Measurements from ENCODE around the gene NUDT14.

Gene NUDT14

DNA sequence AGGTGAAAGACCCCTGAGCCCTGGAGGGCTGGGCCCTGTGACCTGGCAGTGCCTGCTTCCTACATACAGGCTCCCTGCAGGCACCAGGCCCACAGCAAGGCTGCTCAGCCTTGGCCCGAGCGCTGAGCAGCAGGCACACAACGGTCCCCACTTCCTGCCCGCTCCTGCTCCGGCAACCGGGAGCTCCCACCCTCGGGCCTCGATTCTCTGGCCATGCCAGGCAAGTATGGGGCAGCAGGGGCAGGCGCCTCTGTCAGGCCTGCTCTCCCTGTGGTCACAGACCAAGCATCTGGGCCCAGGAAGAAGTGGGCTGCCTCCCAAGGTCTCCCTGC is 30.6 kb upstream of the NUDT14 start:
- no peak for DNase-seq

DNA sequence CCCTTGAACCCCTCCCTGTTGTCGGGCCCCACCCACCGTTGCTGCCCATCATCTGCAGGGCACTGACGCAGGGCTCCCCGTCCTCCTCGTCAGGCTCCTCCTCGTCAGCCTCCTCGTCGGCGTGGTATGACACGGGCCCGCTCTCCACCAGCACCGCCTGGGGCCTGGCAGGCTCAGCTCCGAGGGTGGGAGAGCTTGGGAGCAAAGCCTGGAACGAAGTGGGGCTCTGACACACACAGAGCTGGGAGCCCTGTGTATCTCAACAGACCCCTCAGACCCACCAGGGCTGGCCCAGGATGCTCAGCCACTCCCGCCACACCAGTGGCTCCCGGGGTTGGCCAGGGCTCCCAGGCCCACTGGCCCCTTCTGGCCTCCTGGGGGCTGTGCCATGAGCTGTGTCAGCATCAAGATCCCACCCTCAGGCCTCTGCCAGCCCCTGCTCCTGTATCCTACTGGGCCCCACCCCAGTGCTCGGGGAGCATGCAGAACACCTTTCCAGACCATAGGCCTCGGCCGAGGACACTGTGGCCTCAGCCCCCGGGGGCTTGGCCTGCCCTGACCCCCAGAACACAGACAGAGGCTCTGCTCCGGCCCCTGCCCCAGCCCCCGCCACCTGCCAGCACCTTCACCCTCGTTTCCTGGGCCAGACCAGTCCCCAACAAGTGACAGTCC is 30.1 kb upstream of the NUDT14 start:
- no peak for DNase-seq

DNA sequence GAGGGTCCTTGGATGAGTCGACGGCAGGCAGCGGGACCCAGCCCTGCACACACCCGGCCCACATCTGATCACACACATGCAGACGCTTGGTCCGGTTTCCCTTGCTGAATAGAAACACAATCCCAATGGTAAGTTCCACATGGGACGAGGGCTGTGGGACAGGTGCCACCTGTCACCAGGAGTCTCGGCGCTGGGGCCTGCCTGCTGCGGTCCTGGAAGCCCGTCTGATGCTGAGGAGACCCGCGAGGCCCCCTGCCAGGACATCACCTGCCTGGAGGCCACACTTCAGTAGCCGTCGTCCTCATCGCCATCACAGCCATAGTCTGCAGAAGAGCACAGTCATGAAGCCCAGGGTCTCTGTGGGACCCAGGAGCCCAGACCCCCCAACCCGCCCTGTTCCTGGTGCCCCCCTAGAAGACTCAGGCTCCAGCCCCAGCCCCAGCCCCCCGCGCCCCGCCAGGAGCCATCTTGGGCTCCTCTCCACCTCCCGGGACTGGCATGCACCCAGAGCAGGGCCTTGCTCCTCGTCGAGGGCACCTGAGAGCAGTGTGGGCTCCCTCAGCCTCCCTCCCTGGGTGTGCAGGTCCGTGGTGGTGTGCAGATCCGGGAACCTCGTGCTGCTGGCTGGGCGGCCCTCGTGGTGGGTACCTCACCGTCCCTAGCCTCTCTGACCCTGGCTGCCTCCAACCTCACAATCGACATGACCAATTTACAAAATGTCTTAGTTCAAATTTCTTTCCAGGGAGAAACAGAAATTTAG is 29.3 kb upstream of the NUDT14 start:
- DNase-seq, result no peak

DNA sequence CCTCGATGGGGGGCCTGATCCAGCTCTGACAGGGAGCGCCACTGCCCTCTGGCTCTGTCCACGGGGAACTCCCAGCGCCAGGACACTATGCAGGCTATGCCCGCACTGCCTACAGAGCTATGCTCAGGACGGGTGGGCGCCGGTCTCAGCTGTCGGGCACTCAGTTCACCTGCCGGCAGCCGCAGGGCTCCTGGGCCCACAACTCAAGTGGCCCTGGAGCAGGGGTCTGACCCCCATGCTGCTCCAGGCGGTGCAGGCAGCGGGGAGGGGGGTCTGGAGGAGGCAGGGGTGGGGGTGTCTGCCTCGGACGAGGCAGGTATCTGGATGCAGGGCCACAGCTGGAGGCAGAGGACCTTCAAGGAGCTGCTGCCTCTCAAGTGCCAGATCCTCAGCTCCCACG is 28.5 kb upstream of the NUDT14 start:
- no peak for DNase-seq

DNA sequence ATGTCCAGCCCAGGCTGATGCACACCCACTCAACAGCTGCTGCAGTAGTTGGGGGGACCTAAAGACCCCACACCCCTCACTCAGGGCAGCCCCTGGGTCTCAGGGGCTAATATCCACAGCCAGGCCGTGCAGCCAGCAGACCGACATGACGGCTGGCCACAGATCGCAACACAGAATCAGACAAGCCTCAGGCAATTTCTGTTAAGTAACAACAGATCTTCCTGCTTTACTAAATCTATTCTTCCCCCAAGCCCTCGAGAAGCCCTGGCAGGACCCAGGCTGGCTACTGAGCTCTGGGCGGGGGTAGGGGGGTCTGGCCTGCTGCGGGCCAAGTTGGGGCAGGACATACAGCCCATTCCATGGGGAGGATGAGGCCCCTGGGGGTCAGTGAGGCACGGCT is 28.0 kb upstream of the NUDT14 start:
- DNase-seq, result no peak

DNA sequence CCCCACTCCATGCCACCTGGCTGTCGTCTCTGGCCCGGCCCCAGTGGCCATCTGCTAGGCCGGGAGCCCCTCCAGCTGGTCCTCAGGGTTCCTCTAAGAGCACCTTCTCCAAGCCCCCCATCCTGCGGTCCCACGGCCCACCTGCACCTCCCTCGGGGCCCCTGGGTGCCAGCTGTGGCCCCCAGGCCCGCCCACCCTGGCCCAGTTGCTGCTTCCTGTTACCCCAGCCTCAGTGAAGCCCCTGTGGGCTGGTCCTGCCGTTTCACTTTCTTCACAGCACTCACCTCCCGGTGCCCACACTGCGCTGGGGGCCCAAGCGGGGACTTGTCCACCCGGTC is 27.6 kb upstream of the NUDT14 start:
- DNase-seq, result no peak

DNA sequence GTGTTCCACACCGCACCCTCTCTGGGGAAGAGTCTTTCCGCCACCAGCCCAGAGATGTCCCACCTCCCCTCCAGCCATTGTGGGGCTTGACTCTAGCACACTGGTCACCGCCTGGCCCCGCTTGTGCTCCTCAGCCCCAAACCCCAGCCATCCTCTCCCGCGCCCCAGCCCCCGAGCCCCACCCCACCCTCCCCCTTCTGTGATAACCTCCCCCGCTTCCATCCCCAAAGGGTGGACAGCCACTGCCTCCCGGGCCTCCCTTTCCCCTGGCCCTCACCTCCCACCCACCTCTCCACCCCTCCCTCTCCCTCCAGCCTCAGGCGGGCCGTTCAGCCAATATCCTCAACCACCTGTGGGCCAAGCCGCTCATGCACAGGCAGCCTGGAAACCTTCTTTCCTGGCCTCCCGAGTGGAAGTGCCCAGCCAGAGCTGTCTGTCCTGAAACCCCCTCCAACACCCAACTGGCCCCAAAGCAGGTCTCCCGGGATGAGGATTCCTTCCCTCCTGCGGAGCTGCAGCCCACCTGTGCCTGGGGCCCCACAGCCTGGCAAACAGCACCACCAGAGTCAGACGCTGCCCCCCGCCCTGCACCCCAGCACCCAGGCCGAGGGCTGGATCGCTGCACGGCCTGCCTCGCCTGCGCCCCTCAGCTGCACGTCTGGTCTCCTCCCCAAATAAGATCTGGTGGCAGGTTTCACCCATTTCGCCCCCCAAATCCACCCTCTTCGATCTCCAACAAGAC is 27.1 kb upstream of the NUDT14 start:
- no peak for DNase-seq

DNA sequence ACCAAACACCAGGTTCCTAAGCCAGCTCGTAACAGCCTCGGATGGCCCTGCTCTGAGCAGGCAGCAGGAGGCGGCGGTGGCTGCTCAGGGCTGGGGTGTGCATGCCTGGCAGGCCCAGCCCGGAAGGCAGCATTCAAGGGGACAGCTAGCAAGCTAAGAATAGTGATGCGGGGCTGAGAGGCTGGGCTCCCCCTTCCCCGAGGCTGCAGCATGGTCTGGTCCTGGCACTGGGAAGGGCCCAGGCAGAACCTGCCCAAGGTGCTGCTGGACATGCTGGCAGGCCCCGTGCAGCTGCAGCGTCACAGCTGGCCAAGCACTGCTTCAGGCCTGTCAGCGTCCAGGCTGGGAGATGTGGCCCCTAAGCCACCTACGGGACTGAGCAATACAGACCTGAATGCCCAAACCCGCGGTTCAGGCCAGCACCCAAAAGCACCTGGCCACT is 26.4 kb upstream of the NUDT14 start:
- no peak for DNase-seq

DNA sequence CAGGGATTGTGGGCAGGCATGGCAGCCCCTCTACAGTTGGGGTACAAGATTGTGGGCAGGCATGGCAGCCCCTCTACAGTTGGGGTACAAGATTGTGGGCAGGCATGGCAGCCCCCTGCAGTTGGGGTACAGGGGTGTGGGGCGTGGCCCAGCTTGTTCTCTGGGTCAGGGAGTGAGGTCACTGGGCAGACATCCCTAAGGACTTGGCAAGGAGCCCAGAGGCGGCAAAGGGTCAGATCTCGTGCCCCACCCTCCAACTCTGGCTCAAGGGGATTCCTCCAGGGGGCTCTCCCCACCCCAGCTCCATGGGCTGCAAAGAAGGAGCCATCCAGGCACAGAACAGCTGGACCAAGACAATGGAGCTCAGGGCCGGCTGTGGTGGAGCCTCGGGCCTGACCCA is 25.8 kb upstream of the NUDT14 start:
- no peak for DNase-seq

DNA sequence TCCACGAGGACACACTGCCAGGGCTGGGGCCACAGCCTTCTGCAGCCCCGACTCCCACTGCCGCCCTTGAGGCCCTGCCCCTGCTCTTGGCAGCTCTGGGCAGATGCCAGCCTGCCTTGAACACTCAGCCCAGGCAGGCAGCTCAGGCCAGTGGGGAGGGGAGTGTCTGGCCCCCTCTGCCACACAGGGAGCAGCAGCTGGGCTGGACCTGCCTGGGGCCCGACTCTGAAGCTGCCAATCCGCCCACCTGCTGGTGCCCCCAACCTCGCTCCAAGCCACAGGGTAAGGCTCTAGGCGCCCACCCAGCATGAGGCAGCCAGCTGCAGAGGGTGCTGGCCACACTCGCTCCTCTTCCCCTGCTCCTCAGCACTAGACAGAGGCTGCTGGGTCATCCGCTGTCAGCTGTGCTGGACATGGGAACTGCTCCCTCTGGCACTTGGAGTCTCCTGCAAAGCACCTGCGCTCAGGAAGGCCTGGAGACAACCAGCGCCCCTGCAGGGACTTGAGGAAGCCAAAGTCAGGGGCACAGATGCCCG is 24.6 kb upstream of the NUDT14 start:
- no peak for DNase-seq

- no peak for DNase-seq
Measured at GRCh38 chr14:105204931-105205672, 24.0 kb upstream of the NUDT14 start.

- DNase-seq, result no peak
Measured at GRCh38 chr14:105204206-105204930, 23.3 kb upstream of the NUDT14 start.

GRCh38 chr14:105203701-105204100 is 22.6 kb upstream of the NUDT14 start:
- no peak for DNase-seq

DNA sequence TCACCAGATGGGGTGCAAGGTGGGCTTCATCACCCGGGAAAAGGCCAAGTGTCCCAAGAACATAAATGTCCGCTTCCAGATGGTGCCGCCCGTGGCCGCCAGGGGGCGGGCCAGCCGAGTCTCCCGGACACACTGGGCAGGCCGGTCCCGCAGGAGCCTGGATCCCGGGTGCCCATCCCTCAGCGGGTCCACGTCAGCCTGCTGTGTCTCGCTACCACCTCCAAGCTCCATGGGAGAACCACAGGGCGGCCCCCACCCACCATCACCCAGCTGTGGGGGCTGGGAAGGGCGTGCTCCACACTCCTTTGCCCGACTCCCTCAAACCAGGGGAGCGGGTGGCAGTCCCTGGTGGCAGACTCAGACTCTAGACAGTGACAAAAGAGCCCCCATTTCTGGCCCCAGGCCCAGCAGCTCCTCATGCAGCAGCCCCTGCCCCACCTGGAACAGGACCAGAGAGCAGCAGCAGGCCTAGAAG is 22.0 kb upstream of the NUDT14 start:
- DNase-seq, result peak; percentile 64 to 89 (median 78)

- peak; percentile 87 to 92 (median 88) for DNase-seq
Measured at GRCh38 chr14:105201925-105202513, 20.9 kb upstream of the NUDT14 start.

DNA sequence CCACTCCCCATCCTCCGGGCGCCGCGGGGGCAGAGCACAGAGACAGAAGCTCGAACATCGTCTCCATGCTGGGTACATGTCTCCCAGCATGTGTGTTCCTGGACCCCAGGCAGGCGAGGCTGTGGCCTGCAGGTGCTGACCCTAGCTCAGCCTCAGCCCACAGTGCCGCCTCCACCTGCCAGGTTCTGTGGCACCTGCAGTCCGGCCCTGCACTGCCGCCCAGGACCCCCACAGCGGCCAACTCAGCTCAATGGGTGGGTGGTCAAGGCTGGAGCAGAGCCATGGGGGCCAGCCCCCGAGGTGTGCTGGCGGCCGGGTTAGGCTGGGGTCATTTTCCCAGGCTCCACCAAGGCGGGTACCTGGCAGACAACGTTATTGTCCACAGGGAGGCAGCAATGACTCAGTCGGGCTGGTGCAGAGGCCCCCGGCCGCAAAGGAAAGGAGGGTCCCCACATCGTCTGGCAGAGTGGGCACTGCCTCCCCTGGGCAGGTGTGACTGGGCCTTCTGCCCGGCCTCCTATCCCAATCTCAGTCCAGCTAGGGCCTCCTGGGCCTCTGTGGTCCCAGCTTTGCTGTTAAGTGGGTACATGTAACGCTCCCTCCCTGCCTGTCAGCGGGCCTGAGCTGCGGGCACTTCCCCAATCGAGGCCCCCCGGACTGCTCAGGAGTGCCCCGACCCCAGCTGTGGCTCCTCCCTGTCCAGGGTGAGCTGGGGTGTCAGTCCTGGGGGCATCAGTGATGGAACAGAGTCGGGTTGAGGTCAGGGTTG is 20.2 kb upstream of the NUDT14 start:
- DNase-seq, result no peak

- DNase-seq, result no peak
Measured at GRCh38 chr14:105200641-105201040, 19.5 kb upstream of the NUDT14 start.

DNA sequence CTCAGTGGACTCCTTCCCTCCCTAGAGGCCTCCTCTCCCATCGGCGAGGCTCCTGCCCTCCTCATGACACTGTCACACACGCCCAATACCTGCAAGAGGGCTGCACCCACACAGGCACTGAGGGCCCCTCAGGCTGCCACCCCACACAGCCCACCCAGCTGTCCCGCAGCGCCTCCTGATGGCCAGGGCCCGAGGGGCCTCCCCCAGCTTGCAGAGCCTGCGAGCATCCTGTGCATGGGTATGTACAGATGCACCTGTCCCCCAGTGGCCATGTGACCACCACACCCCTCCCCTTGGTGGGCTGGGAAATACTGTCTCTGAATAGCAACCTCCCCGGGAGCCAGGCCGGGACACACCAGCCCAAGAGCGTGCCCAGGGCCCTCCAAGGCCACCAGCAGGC is 19.0 kb upstream of the NUDT14 start:
- DNase-seq, result no peak

DNA sequence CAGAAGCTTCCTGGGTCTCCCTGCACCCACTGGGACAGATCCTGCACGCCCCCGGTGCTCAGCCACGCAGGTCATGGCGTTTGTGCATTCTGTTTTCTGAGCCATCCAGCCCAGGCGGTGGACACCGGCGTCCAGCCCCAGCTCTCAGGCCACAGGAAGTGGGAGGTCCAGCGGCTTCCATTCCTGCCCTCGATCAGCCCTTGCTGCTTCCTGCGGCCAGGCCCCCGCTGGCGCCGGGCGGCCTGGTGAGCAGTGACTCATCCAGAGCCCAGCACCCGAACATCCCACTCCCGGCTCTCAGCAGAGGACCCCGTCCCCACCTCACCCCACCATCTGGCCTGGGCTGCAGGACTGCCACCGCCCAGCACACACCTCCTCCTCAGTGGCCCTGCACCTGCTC is 18.0 kb upstream of the NUDT14 start:
- DNase-seq, result peak in 2 of 3 donors; percentile 23 to 56

DNA sequence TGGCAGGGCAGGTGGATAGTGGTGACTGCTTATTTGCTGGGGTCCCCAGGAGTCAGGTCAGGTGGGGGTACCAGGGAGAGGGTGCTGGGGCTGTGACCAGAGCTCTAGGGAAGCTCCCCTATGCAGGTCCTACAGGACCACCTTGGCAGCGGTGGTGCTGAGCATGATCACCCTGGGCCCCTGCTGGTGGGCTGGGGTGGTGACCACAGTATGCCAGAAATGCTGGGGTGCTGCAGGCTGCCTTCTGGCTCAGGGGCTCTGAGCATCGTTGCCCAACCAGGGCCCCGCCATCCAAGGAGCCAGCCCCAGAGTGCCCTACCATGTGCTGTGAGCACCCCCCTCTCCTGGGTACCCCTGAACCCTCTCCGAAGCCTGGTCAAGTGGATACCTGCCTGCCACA is 17.5 kb upstream of the NUDT14 start:
- no peak for DNase-seq

DNA sequence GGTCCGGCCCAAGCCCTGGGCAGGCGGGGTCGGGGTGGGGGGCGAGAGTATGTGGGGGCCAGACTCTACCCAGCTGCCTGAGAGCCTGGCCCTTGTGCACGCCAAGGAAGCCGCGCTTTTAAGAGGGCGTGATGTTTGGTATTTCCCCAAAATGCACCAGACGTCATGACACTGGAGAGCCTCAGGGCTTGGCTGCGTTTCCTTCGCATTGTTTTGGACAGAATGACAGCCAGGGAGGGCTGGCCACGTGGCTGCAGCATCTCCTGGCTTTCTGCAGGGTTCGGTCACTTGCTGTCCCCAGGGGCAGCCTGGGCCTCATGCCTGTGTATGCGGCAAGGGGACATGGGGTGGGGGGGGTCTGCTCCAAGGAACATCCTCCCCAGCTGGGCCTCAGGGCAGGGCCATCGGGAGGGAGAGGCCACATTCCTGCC is 16.1 kb upstream of the NUDT14 start:
- DNase-seq, result peak; percentile 88 to 92 (median 90)

Measured in suppressor macrophage treated with lipopolysaccharide for 1 hour (primary cell).